GM23338 (cell line): Measurements from ENCODE around the gene LEMD2. TPM values are rescaled to one million over a fixed set of nuclear protein-coding genes. Genes with fewer than 3 reads are reported as not detected.

Experiments
- ATAC-seq: fragments of 200-7000 bp; cut with Tn5 transposase; 3 replicates; pipeline ENCODE4 v1.9.1; 2020
- DNase-seq: peaks from one replicate; pipeline ENCODE4 v3.0.0-alpha.2; 2015; ENCODE audit warnings: low spot score
- H2AFZ ChIP-seq: fragments of 200-600 bp; sonication (generic); 2 replicates; pipeline ENCODE4 v1.8.0; 2016; ENCODE audit warnings: antibody characterized with exemption, mild to moderate bottlenecking, moderate library complexity
- H3F3A ChIP-seq: fragments of 200-600 bp; sonication (generic); replicated peaks from 2 replicates; pipeline ENCODE4 v1.8.0; 2017; ENCODE audit warnings: antibody characterized with exemption, mixed run types, low read depth
- H3K27ac ChIP-seq: fragments of 200-600 bp; sonication (generic); 2 replicates; pipeline ENCODE4 v1.6.1; 2016; ENCODE audit warnings: low read depth
- H3K27me3 ChIP-seq: fragments of 200-600 bp; sonication (generic); 2 replicates; pipeline ENCODE4 v1.8.0; 2016; ENCODE audit warnings: mild to moderate bottlenecking, mixed run types, moderate library complexity; ENCODE audit not compliant: insufficient read depth
- H3K36me3 ChIP-seq: fragments of 200-600 bp; sonication (generic); 2 replicates; pipeline ENCODE4 v1.8.0; 2016; ENCODE audit warnings: mild to moderate bottlenecking; ENCODE audit not compliant: insufficient read depth
- H3K4me1 ChIP-seq: fragments of 200-600 bp; sonication (generic); 2 replicates; pipeline ENCODE4 v1.8.0; 2016; ENCODE audit warnings: mild to moderate bottlenecking, moderate library complexity; ENCODE audit not compliant: insufficient read depth
- H3K4me2 ChIP-seq: fragments of 200-600 bp; sonication (generic); 2 replicates; pipeline ENCODE4 v1.7.1; 2017; ENCODE audit warnings: mixed run types
- H3K4me3 ChIP-seq: fragments of 200-600 bp; sonication (generic); 2 replicates; pipeline ENCODE4 v1.6.1; 2016; ENCODE audit warnings: mixed run types
- H3K79me2 ChIP-seq: fragments of 200-600 bp; sonication (generic); replicated peaks from 2 replicates; pipeline ENCODE4 v1.8.0; 2017; ENCODE audit warnings: mild to moderate bottlenecking; ENCODE audit not compliant: insufficient read depth
- H3K9me2 ChIP-seq: fragments of 200-600 bp; sonication (generic); 2 replicates; pipeline ENCODE4 v1.8.0; 2017; ENCODE audit not compliant: insufficient read depth
- H4K20me1 ChIP-seq: fragments of 200-600 bp; sonication (generic); replicated peaks from 2 replicates; pipeline ENCODE4 v1.8.0; 2017; ENCODE audit warnings: mild to moderate bottlenecking; ENCODE audit not compliant: insufficient read depth
- H3K27ac Mint-ChIP-seq: 2 replicates; pipeline ENCODE4 v1.8.0; 2020; ENCODE audit warnings: inconsistent platforms, mild to moderate bottlenecking, moderate library complexity, mixed read lengths
- H3K27me3 Mint-ChIP-seq: 3 replicates; pipeline ENCODE4 v1.8.0; 2022; ENCODE audit warnings: low read depth, mild to moderate bottlenecking, moderate library complexity, mixed read lengths, inconsistent platforms; ENCODE audit not compliant: insufficient read depth, poor library complexity
- H3K36me3 Mint-ChIP-seq: 3 replicates; pipeline ENCODE4 v1.8.0; 2021; ENCODE audit warnings: low read depth, mild to moderate bottlenecking, inconsistent platforms, moderate library complexity, mixed read lengths
- H3K4me1 Mint-ChIP-seq: 3 replicates; pipeline ENCODE4 v1.8.0; 2020; ENCODE audit warnings: mild to moderate bottlenecking, inconsistent platforms, mixed read lengths
- H3K4me3 Mint-ChIP-seq: 3 replicates; pipeline ENCODE4 v1.8.0; 2021; ENCODE audit warnings: moderate library complexity, mild to moderate bottlenecking, inconsistent platforms, mixed read lengths
- H3K9me3 Mint-ChIP-seq: 3 replicates; pipeline ENCODE4 v1.8.0; 2020; ENCODE audit warnings: moderate library complexity, mild to moderate bottlenecking, inconsistent platforms, mixed read lengths
- CREB1 ChIP-seq: fragments of 250-450 bp; sonication (Bioruptor Pico); IDR thresholded peaks from 2 replicates; pipeline ENCODE4 v1.5.0; 2020; ENCODE audit warnings: low read depth, mild to moderate bottlenecking, moderate library complexity
- CTCF ChIP-seq, 2 experiments: fragments of 200-600 bp in 1 of 2; sonication (generic) in 1 of 2; conservative IDR thresholded peaks; 2 replicates each; pipeline versions ENCODE4 v1.5.1 to v1.6.1; 2016 to 2017; ENCODE audit warnings: antibody characterized with exemption in 2 of 2, low read depth in 2 of 2, mild to moderate bottlenecking in 2 of 2, moderate library complexity in 1 of 2
- ETS1 ChIP-seq: IDR thresholded peaks from 2 replicates; pipeline ENCODE4 v1.6.1; 2016; ENCODE audit warnings: antibody characterized with exemption
- EZH2 ChIP-seq: fragments of 200-600 bp; sonication (generic); IDR thresholded peaks from one replicate; pipeline ENCODE4 v1.8.0; 2017; ENCODE audit warnings: antibody characterized with exemption, mild to moderate bottlenecking, low read depth; ENCODE audit not compliant: unreplicated experiment
- EZH2phosphoT487 ChIP-seq: fragments of 200-600 bp; sonication (generic); IDR thresholded peaks from one replicate; pipeline ENCODE4 v1.8.1; 2018; ENCODE audit warnings: antibody characterized with exemption; ENCODE audit not compliant: unreplicated experiment
- JUNB ChIP-seq: IDR thresholded peaks from one replicate; pipeline ENCODE4 v1.6.1; 2016; ENCODE audit warnings: antibody characterized with exemption; ENCODE audit not compliant: unreplicated experiment
- NANOG ChIP-seq: IDR thresholded peaks from 2 replicates; pipeline ENCODE4 v1.6.1; 2016; ENCODE audit warnings: antibody characterized with exemption, borderline replicate concordance
- POLR2AphosphoS5 ChIP-seq: IDR thresholded peaks from 2 replicates; pipeline ENCODE4 v1.6.1; 2016; ENCODE audit warnings: antibody characterized with exemption, low read depth
- REST ChIP-seq: IDR thresholded peaks from one replicate; pipeline ENCODE4 v1.6.1; 2018; ENCODE audit warnings: antibody characterized with exemption; ENCODE audit not compliant: unreplicated experiment
- STAT1 ChIP-seq: IDR thresholded peaks from one replicate; pipeline ENCODE4 v1.6.1; 2016; ENCODE audit warnings: antibody characterized with exemption; ENCODE audit not compliant: unreplicated experiment
- ZNF114 ChIP-seq: fragments of 250-450 bp; sonication (Bioruptor Pico); IDR thresholded peaks from 2 replicates; pipeline ENCODE4 v1.5.0; 2020; ENCODE audit warnings: mild to moderate bottlenecking, moderate library complexity
- ZNF331 ChIP-seq: fragments of 250-450 bp; sonication (Bioruptor Pico); IDR thresholded peaks from 2 replicates; pipeline ENCODE4 v1.5.0; 2020; ENCODE audit warnings: low read depth, mild to moderate bottlenecking, moderate library complexity
- polyA plus RNA-seq: library from polyadenylated mRNA; unstranded; fragments of >200 nt; fragmentation: Nextera tagmentation; extraction: Ambion mirVana; gene quantifications from 2 replicates; pipeline ENCODE4 v1.2.1, GENCODE V29; 2016
- total RNA-seq: library from RNA; depleted of rRNA; stranded (reverse); fragments of >200 nt; shearing (Covaris generic); gene quantifications from 2 replicates; pipeline ENCODE4 v1.2.3, GENCODE V29; 2014
- TF ChIP-seq, protein P1 (sequence below): fragments of 250-450 bp; sonication (Bioruptor Pico); IDR thresholded peaks from 2 replicates; pipeline ENCODE4 v1.5.0; 2020; ENCODE audit warnings: mild to moderate bottlenecking, moderate library complexity

The LEMD2 gene
- total and polyA plus RNA-seq, 2 experiments from 2014 or later = 28.6 to 64.7 TPM

DNA sequence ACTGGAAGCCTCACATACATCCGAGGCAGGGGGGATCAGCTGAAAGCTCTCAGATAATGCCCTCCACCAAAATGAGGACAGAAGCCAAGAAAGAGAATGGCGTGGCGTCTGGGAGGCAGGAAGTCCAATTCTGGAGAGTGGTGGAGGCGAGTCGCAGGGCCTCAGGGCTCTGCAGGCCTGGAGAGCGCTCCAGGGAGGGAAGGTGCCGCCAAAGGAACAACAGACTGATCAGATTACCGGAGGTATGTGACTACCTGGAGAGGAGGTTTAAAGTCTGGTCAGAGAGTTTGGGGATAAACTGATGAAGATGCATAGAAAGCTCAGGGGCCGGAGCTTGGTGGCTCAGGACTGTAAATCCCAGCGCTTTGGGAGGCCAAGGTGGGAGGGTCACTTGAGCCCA lies 31.0 kb downstream of the LEMD2 start:
- Mint-ChIP-seq H3K27ac (no peak overlapping the region), H3K9me3 (no peaks in the 10 kb centered on the region; the same call in 2 of the 3 replicates), H3K36me3 (no peaks in the 10 kb centered on the region; the same call in 2 of the 3 replicates), H3K27me3 (peaks cover 9% of the 10 kb centered on the region), H3K4me1 (peaks cover 9% of the 10 kb centered on the region; the same call in 2 of the 3 replicates), H3K4me3 (no peak overlapping the region; the same call in 2 of the 3 replicates)
- 0 out of 2 replicates have a peak, but pooled peaks cover 3% of the 10 kb centered on the region for H3F3A ChIP-seq
- H3K27me3 ChIP-seq = no peaks in the 10 kb centered on the region
- ATAC-seq = no peak
- no peak overlapping the region for H2AFZ ChIP-seq
- no peak overlapping the region for H3K4me2 ChIP-seq
- DNase-seq = no peak
- no peaks in the 10 kb centered on the region for H3K9me2 ChIP-seq
- no peak overlapping the region for H3K4me3 ChIP-seq
- no peak overlapping the region for H3K27ac ChIP-seq
- no peaks in the 10 kb centered on the region for H3K36me3 ChIP-seq
- H3K79me2 ChIP-seq = no peaks in the 10 kb centered on the region
- H3K4me1 ChIP-seq = no peaks in the 10 kb centered on the region
- H4K20me1 ChIP-seq = no peaks in the 10 kb centered on the region
- TF ChIP-seq EZH2 = no peak
- no peak for TF ChIP-seq CREB1
- no peak for TF ChIP-seq ZNF114 (CRISPR knock-in tag)
- TF ChIP-seq CTCF (conservative IDR thresholded peaks at IDR 0.05; ENCODE audit: low read depth in 2 of 2) = no peak
- TF ChIP-seq, protein P1, sequence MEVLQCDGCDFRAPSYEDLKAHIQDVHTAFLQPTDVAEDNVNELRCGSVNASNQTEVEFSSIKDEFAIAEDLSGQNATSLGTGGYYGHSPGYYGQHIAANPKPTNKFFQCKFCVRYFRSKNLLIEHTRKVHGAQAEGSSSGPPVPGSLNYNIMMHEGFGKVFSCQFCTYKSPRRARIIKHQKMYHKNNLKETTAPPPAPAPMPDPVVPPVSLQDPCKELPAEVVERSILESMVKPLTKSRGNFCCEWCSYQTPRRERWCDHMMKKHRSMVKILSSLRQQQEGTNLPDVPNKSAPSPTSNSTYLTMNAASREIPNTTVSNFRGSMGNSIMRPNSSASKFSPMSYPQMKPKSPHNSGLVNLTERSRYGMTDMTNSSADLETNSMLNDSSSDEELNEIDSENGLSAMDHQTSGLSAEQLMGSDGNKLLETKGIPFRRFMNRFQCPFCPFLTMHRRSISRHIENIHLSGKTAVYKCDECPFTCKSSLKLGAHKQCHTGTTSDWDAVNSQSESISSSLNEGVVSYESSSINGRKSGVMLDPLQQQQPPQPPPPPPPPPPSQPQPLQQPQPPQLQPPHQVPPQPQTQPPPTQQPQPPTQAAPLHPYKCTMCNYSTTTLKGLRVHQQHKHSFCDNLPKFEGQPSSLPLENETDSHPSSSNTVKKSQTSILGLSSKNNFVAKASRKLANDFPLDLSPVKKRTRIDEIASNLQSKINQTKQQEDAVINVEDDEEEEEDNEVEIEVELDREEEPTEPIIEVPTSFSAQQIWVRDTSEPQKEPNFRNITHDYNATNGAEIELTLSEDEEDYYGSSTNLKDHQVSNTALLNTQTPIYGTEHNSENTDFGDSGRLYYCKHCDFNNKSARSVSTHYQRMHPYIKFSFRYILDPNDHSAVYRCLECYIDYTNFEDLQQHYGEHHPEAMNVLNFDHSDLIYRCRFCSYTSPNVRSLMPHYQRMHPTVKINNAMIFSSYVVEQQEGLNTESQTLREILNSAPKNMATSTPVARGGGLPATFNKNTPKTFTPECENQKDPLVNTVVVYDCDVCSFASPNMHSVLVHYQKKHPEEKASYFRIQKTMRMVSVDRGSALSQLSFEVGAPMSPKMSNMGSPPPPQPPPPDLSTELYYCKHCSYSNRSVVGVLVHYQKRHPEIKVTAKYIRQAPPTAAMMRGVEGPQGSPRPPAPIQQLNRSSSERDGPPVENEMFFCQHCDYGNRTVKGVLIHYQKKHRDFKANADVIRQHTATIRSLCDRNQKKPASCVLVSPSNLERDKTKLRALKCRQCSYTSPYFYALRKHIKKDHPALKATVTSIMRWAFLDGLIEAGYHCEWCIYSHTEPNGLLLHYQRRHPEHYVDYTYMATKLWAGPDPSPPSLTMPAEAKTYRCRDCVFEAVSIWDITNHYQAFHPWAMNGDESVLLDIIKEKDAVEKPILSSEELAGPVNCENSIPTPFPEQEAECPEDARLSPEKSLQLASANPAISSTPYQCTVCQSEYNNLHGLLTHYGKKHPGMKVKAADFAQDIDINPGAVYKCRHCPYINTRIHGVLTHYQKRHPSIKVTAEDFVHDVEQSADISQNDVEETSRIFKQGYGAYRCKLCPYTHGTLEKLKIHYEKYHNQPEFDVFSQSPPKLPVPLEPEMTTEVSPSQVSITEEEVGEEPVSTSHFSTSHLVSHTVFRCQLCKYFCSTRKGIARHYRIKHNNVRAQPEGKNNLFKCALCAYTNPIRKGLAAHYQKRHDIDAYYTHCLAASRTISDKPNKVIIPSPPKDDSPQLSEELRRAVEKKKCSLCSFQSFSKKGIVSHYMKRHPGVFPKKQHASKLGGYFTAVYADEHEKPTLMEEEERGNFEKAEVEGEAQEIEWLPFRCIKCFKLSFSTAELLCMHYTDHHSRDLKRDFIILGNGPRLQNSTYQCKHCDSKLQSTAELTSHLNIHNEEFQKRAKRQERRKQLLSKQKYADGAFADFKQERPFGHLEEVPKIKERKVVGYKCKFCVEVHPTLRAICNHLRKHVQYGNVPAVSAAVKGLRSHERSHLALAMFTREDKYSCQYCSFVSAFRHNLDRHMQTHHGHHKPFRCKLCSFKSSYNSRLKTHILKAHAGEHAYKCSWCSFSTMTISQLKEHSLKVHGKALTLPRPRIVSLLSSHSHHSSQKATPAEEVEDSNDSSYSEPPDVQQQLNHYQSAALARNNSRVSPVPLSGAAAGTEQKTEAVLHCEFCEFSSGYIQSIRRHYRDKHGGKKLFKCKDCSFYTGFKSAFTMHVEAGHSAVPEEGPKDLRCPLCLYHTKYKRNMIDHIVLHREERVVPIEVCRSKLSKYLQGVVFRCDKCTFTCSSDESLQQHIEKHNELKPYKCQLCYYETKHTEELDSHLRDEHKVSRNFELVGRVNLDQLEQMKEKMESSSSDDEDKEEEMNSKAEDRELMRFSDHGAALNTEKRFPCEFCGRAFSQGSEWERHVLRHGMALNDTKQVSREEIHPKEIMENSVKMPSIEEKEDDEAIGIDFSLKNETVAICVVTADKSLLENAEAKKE (CRISPR knock-in tag) = no peak
- TF ChIP-seq POLR2AphosphoS5 = no peak
- no peak for TF ChIP-seq NANOG
- TF ChIP-seq REST = no peak
- TF ChIP-seq ETS1 = no peak
- no peak for TF ChIP-seq ZNF331 (CRISPR knock-in tag)
- TF ChIP-seq STAT1 = no peak
- TF ChIP-seq EZH2phosphoT487 = no peak
- TF ChIP-seq JUNB = no peak
